ENCODE measurements around the gene IL27RA.
A peak's percentile ranks its signal among the peaks of the same experiment; 100 is the strongest.

IL27RA gene

DNA sequence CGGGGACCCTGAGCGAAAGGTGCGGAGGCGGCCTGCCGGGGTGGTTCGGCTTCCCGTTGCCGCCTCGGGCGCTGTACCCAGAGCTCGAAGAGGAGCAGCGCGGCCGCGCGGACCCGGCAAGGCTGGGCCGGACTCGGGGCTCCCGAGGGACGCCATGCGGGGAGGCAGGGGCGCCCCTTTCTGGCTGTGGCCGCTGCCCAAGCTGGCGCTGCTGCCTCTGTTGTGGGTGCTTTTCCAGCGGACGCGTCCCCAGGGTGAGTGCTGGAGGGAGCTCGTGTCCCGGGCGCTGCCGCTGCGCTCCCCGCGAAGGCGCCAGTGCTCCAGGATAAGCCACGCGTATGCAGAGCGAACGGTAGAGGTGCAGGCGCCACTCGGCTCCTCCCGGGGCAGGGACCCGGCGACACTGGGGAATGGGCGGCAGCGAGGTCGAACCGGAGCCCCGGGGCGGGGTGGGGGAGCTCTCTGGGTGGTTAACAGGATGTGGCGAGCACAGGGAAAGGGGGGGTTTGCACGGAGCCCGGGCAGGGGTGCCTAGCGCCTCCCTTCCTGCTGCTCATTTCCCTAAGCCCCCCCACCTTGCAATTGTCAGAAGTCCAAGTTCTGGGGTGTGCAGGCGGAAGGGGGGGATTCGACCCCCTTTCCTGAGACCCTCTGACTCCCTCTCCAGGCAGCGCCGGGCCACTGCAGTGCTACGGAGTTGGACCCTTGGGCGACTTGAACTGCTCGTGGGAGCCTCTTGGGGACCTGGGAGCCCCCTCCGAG lies at the start of gene IL27RA:
Gene IL27RA, plus strand, starts transcription at position 44 of the 762 bp plus-strand sequence. Its CDS starts 111 bp downstream, at position 155.
- TF ChIP-seq FOXM1 (IDR thresholded peaks at IDR 0.05; ENCODE audit: borderline replicate concordance) (no peak), FOXA1 (IDR thresholded peaks at IDR 0.05) (no peak), ZNF384 (IDR thresholded peaks at IDR 0.05) (no peak; the same call in 1 of the 2 replicates), L3MBTL2 (conservative IDR thresholded peaks at IDR 0.05) (peak; percentile 85), SP1 (IDR thresholded peaks at IDR 0.05) (no peak)
- DNase-seq (ENCODE audit: extremely low spot score), result peak; percentile 64
- POLR2A ChIA-PET, result interaction anchor here (0.6 to 2.2 kb wide), 11 partner anchors 10 to 462 kb away, joined by 3 to 11 read pairs (median 4); no protein-coding TSS in a partner anchor
- CTCF ChIA-PET, result interaction anchor here (0.6 to 1.4 kb wide), 11 partner anchors 9 to 105 kb away, joined by 3 to 13 read pairs (median 4); partner anchors contain the start of genes ASF1B and MISP3

GRCh38 chr19:13981988-13982501 lies 49.5 kb upstream of the IL27RA start:
- no peak for DNase-seq (ENCODE audit: extremely low spot score)
- TF ChIP-seq SP1 (IDR thresholded peaks at IDR 0.05) (no peak), ELF4 (IDR thresholded peaks at IDR 0.05) (no peak), TARDBP (IDR thresholded peaks at IDR 0.05) (no peak), PKNOX1 (IDR thresholded peaks at IDR 0.05) (no peak), FOXM1 (IDR thresholded peaks at IDR 0.05; ENCODE audit: borderline replicate concordance) (no peak), HDGF (IDR thresholded peaks at IDR 0.05; ENCODE audit: borderline replicate concordance) (no peak), ZNF384 (IDR thresholded peaks at IDR 0.05) (no peak), SUZ12 (IDR thresholded peaks at IDR 0.05) (no peak), NFRKB (IDR thresholded peaks at IDR 0.05) (no peak), ARNT (IDR thresholded peaks at IDR 0.05) (no peak), BHLHE40 (IDR thresholded peaks at IDR 0.05; ENCODE audit: borderline replicate concordance) (no peak), FOXA1 (IDR thresholded peaks at IDR 0.05) (no peak), L3MBTL2 (conservative IDR thresholded peaks at IDR 0.05) (no peak), LEF1 (IDR thresholded peaks at IDR 0.05; ENCODE audit: borderline replicate concordance) (no peak), FOXK2 (IDR thresholded peaks at IDR 0.05) (no peak), CTBP1 (IDR thresholded peaks at IDR 0.05; ENCODE audit: borderline replicate concordance) (no peak)
- CTCF ChIA-PET, result interaction anchor here (1.0 kb wide), 1 partner anchor 50 kb away, joined by 3 read pairs; the partner anchor contains the start of gene IL27RA
- POLR2A ChIA-PET, result interaction anchor here (1.2 kb wide), 1 partner anchor 24 kb away, joined by 3 read pairs; the partner anchor contains the start of gene RFX1

DNA sequence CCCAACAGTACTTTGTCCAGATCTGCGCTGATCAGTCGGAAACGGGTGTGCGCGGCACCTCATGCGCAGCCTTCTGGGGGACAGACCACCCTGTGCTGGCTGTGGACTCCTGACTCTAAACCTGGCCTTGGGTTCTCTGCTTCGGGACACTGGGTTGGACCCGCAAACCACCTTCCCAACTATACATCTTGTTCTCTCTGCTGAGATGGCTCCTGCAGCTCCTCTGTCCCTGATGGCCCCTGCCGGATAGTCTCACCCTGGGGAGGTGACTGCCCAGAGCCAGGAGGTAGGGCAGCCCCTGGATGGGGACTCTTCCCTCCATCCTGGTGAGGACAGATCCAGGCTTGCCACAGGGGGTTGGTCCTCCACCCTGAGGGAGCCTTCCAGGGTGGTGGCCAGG lies 48.8 kb upstream of the IL27RA start:
- ChIA-PET POLR2A (interaction anchor here (0.6 kb wide), 1 partner anchor 94 kb away, joined by 3 read pairs; no protein-coding TSS in a partner anchor), CTCF (no interaction called here)
- no peak for DNase-seq (ENCODE audit: extremely low spot score)
- TF ChIP-seq HDGF (IDR thresholded peaks at IDR 0.05; ENCODE audit: borderline replicate concordance) (no peak), L3MBTL2 (conservative IDR thresholded peaks at IDR 0.05) (no peak), SUZ12 (IDR thresholded peaks at IDR 0.05) (no peak), BHLHE40 (IDR thresholded peaks at IDR 0.05; ENCODE audit: borderline replicate concordance) (no peak), NFRKB (IDR thresholded peaks at IDR 0.05) (no peak)

GRCh38 chr19:13983213-13983889 lies 48.2 kb upstream of the IL27RA start:
- CTCF ChIA-PET, result no interaction called here
- DNase-seq (ENCODE audit: extremely low spot score), result no peak
- no peak for TF ChIP-seq FOXA1 (IDR thresholded peaks at IDR 0.05)
- TF ChIP-seq ARNT (IDR thresholded peaks at IDR 0.05), result no peak
- TF ChIP-seq CTBP1 (IDR thresholded peaks at IDR 0.05; ENCODE audit: borderline replicate concordance), result no peak
- TF ChIP-seq FOXM1 (IDR thresholded peaks at IDR 0.05; ENCODE audit: borderline replicate concordance), result no peak
- TF ChIP-seq L3MBTL2 (conservative IDR thresholded peaks at IDR 0.05), result no peak
- no peak for TF ChIP-seq HDGF (IDR thresholded peaks at IDR 0.05; ENCODE audit: borderline replicate concordance)
- TF ChIP-seq TARDBP (IDR thresholded peaks at IDR 0.05), result no peak
- POLR2A ChIA-PET, result interaction anchor here (0.6 kb wide), 1 partner anchor 93 kb away, joined by 3 read pairs; no protein-coding TSS in a partner anchor

GRCh38 chr19:13984186-13984585 lies 47.4 kb upstream of the IL27RA start:
- no peak for DNase-seq (ENCODE audit: extremely low spot score)
- no peak for TF ChIP-seq NFRKB (IDR thresholded peaks at IDR 0.05)
- TF ChIP-seq CTBP1 (IDR thresholded peaks at IDR 0.05; ENCODE audit: borderline replicate concordance), result no peak
- POLR2A ChIA-PET, result no interaction called here
- CTCF ChIA-PET, result no interaction called here

DNA sequence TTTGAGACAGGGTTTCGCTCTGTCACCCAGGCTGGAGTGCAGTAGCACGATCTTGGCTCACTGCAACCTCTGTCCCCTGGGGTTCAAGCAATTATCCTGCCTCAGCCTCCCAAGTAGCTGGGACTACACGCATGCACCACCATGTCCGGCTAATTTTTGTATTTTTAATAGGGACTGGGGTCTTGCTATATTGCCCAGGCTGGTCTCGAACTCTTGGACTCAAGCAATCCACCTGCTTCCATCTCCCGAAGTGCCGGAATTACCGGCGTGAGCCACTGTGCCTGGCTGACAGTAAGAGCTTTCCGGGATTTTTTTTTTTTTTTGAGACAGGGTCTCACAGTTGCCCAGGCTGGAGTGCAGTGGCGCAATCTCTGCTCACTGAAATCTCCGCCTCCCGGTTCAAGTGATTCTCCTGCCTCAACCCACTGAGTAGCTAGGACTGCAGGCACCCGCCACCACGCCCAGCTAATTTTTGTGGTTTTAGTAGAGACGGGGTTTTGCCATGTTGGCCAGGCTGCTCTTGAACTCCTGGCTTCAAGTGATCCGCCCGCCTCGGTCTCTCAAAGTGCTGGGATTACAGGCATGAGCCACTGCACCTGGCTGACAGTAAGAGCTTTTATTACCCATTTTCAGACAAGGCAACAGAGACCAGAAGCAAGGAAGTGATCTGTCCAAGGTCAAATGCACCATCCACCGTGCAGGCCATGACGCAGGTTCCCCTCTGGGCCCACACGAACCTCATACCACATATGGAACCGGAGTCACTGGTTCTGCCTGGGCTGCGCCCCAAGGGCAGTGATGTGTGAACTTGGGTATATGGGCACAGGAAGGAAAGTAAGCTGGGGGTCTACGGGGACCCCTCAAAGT lies 46.5 kb upstream of the IL27RA start:
- DNase-seq (ENCODE audit: extremely low spot score), result no peak
- ChIA-PET CTCF (interaction anchor here (0.6 kb wide), 1 partner anchor 87 kb away, joined by 5 read pairs; no protein-coding TSS in a partner anchor), POLR2A (no interaction called here)
- TF ChIP-seq FOXA1 (IDR thresholded peaks at IDR 0.05) (no peak), CTBP1 (IDR thresholded peaks at IDR 0.05; ENCODE audit: borderline replicate concordance) (no peak), SP1 (IDR thresholded peaks at IDR 0.05) (no peak), ELF4 (IDR thresholded peaks at IDR 0.05) (no peak), FOXM1 (IDR thresholded peaks at IDR 0.05; ENCODE audit: borderline replicate concordance) (no peak), L3MBTL2 (conservative IDR thresholded peaks at IDR 0.05) (no peak), PKNOX1 (IDR thresholded peaks at IDR 0.05) (no peak), FOXK2 (IDR thresholded peaks at IDR 0.05) (no peak), SUZ12 (IDR thresholded peaks at IDR 0.05) (no peak), NFRKB (IDR thresholded peaks at IDR 0.05) (no peak), HDGF (IDR thresholded peaks at IDR 0.05; ENCODE audit: borderline replicate concordance) (no peak), ARNT (IDR thresholded peaks at IDR 0.05) (no peak), TARDBP (IDR thresholded peaks at IDR 0.05) (no peak), LEF1 (IDR thresholded peaks at IDR 0.05; ENCODE audit: borderline replicate concordance) (no peak), ZNF384 (IDR thresholded peaks at IDR 0.05) (no peak)
